ENCODE data around the gene PLD4.
"Not testable (repeated sequence)": the region's sequence is repeated elsewhere in the genome, so short reads cannot be mapped to it uniquely, and the experiment has no call there.

- TF ChIP-seq CTCF (conservative IDR thresholded peaks at IDR 0.05 in 1 of 2, IDR thresholded peaks at IDR 0.05 in 1 of 2; ENCODE audit: low read depth in 1 of 2, low read length in 2 of 2); EZH2 (IDR thresholded peaks at IDR 0.05; ENCODE audit: low read length, missing control alignments): not testable (repeated sequence)
Measured at GRCh38 chr14:104943216-104944015, 18.7 kb downstream of the PLD4 start.

All from fibroblast of lung (primary cell).